NCI-H774 (cell line): ENCODE results near the gene IFNAR2.
A peak's percentile ranks its signal among the peaks of the same experiment; 100 is the strongest.

Experiments
- DNase-seq: peaks from one replicate; lab custom pipeline; 2025; lab: John Stamatoyannopoulos, UW

IFNAR2 gene

GRCh38 chr21:33267250-33267649 lies 37.5 kb downstream of the IFNAR2 start:
- DNase-seq = no peak

GRCh38 chr21:33268393-33268736 lies 38.6 kb downstream of the IFNAR2 start:
- no peak for DNase-seq

GRCh38 chr21:33268737-33269441 lies 39.2 kb downstream of the IFNAR2 start:
- peak; percentile 90 for DNase-seq

- no peak for DNase-seq
Measured at GRCh38 chr21:33270986-33271385, 41.2 kb downstream of the IFNAR2 start.

GRCh38 chr21:33273044-33273443 lies 43.3 kb downstream of the IFNAR2 start:
- no peak for DNase-seq

GRCh38 chr21:33278721-33279120 lies 49.0 kb downstream of the IFNAR2 start:
- no peak for DNase-seq

GRCh38 chr21:33279330-33279820 lies 49.6 kb downstream of the IFNAR2 start:
- no peak for DNase-seq
